ENCODE data around the gene RAG2. TPM values are rescaled to one million over a fixed set of nuclear protein-coding genes. Genes with fewer than 3 reads are reported as not detected.

RAG2 gene
- total RNA-seq, 1 experiment from 2014 or later, result not detected

GRCh38 chr11:36623494-36623893 lies 25.5 kb upstream of the RAG2 start:
- no peaks in the 10 kb centered on the region for H3K27me3 Mint-ChIP-seq (ENCODE audit: low read depth)
- no peak overlapping the region for H2BK5ac ChIP-seq (ENCODE audit: insufficient read length, low read length)
- no peak overlapping the region for H3K9ac ChIP-seq (ENCODE audit: extremely low read depth, insufficient read length, low read length)
- H4K91ac ChIP-seq (ENCODE audit: insufficient read length, low read depth, low read length), result no peak overlapping the region
- no peak overlapping the region for H3T11ph ChIP-seq (ENCODE audit: low read length)
- H3K18ac ChIP-seq (ENCODE audit: insufficient read length, low read depth, low read length), result no peak overlapping the region
- no peak overlapping the region for H3K14ac ChIP-seq (ENCODE audit: insufficient read depth, low read length)
- no peak for TF ChIP-seq CTCF (conservative IDR thresholded peaks at IDR 0.05)
- H3K4ac ChIP-seq (ENCODE audit: low read depth, low read length), result no peak overlapping the region
- H2BK20ac ChIP-seq (ENCODE audit: low read depth, low read length, poor library complexity, severe bottlenecking), result no peak overlapping the region
- no peak overlapping the region for H3K27ac ChIP-seq (ENCODE audit: insufficient read length, low read depth, low read length)
- H3K4me2 ChIP-seq (ENCODE audit: insufficient read depth, insufficient read length, low read length), result no peak overlapping the region
- no peaks in the 10 kb centered on the region for H3K4me1 Mint-ChIP-seq
- no peak overlapping the region for H4K8ac ChIP-seq (replicated peaks; ENCODE audit: insufficient read length, low read depth, low read length)
- H3K27ac Mint-ChIP-seq, result no peak overlapping the region
- no peaks in the 10 kb centered on the region for H3K79me1 ChIP-seq (ENCODE audit: insufficient read depth, low read depth, low read length, poor library complexity, severe bottlenecking)
- H3K79me2 ChIP-seq (ENCODE audit: insufficient read depth, low read length), result no peaks in the 10 kb centered on the region
- H3K4me3 Mint-ChIP-seq, result no peak overlapping the region
- no peaks in the 10 kb centered on the region for H3K36me3 Mint-ChIP-seq (ENCODE audit: insufficient read depth in 1 of 3, low read depth in 3 of 3)
- H2BK120ac ChIP-seq (ENCODE audit: low read depth, low read length, poor library complexity, severe bottlenecking), result no peak overlapping the region
- H3K9me3 Mint-ChIP-seq, result no peaks in the 10 kb centered on the region
- no peak overlapping the region for H2BK12ac ChIP-seq (ENCODE audit: insufficient read length, low read depth, low read length)
- no peak overlapping the region for H4K5ac ChIP-seq (ENCODE audit: insufficient read length, low read depth, low read length)
- H2AFZ ChIP-seq (ENCODE audit: low read length), result no peak overlapping the region
- H3K56ac ChIP-seq (ENCODE audit: insufficient read length, low read depth, low read length), result no peak overlapping the region
- no peak overlapping the region for H2BK15ac ChIP-seq (ENCODE audit: low read depth, low read length)
- no peak for DNase-seq
- H3K27me3 ChIP-seq (ENCODE audit: insufficient read depth, low read length), result no peaks in the 10 kb centered on the region
- peaks cover 2% of the 10 kb centered on the region for H3K23me2 ChIP-seq (ENCODE audit: insufficient read length, low read depth, low read length, poor library complexity, severe bottlenecking)
- H3K9me3 ChIP-seq (ENCODE audit: control insufficient read depth, low read depth, low read length), result no peaks in the 10 kb centered on the region
- 100% methylated on average over 3 of the region's 5 CpGs for WGBS (ENCODE audit: extremely low coverage, insufficient read length, low lambda C conversion rate)
- H2AK5ac ChIP-seq (ENCODE audit: insufficient read length, low read length), result no peak overlapping the region
- H3K23ac ChIP-seq (ENCODE audit: insufficient read length, low read depth, low read length), result no peak overlapping the region
- H4K20me1 ChIP-seq (ENCODE audit: control insufficient read depth, insufficient read depth, insufficient read length), result no peaks in the 10 kb centered on the region
- no peaks in the 10 kb centered on the region for H3K4me1 ChIP-seq (ENCODE audit: insufficient read depth, low read length)

Data from H9 (cell line).